OCI-LY3 (cell line): Measurements from ENCODE around the gene SETD5.

ENCODE experiments used
- EZH2phosphoT487 ChIP-seq: fragments of 200-600 bp; shearing (Covaris generic); IDR thresholded peaks from 2 replicates; pipeline ENCODE4 v1.6.1; 2018; ENCODE audit warnings: antibody characterized with exemption, mixed run types, low read depth
- TF ChIP-seq, protein P1 (sequence below): fragments of 200-600, 300-600 bp; sonication (generic); IDR thresholded peaks from 2 replicates; pipeline ENCODE4 v1.5.1; 2014; ENCODE audit warnings: antibody characterized with exemption, low read length, low read depth

DNA sequence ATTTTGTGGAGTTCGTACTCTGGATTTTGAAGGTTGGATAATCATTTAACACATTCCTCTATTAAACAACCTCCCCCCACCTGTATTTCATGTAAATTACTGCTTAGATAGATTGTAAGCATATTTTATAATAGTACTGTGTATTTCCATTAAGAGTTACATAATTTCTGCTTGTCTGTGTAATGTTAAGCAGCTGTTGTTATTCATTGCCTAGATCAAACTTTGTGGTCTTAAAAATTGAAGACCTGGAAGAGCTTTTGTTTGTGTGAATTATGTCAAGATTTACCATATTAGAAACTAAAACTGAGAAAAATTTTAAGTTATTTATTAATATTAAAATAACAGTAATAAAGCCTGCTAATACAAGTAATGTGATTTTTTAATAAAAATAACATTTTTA is 11.1 kb downstream of the SETD5 start:
- TF ChIP-seq, protein P1, sequence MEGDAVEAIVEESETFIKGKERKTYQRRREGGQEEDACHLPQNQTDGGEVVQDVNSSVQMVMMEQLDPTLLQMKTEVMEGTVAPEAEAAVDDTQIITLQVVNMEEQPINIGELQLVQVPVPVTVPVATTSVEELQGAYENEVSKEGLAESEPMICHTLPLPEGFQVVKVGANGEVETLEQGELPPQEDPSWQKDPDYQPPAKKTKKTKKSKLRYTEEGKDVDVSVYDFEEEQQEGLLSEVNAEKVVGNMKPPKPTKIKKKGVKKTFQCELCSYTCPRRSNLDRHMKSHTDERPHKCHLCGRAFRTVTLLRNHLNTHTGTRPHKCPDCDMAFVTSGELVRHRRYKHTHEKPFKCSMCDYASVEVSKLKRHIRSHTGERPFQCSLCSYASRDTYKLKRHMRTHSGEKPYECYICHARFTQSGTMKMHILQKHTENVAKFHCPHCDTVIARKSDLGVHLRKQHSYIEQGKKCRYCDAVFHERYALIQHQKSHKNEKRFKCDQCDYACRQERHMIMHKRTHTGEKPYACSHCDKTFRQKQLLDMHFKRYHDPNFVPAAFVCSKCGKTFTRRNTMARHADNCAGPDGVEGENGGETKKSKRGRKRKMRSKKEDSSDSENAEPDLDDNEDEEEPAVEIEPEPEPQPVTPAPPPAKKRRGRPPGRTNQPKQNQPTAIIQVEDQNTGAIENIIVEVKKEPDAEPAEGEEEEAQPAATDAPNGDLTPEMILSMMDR = no peak
- no peak for TF ChIP-seq EZH2phosphoT487
